ENCODE measurements around the gene AAK1.
"Not testable (repeated sequence)": the region's sequence is repeated elsewhere in the genome, so short reads cannot be mapped to it uniquely, and the experiment has no call there.

AAK1 gene

DNA sequence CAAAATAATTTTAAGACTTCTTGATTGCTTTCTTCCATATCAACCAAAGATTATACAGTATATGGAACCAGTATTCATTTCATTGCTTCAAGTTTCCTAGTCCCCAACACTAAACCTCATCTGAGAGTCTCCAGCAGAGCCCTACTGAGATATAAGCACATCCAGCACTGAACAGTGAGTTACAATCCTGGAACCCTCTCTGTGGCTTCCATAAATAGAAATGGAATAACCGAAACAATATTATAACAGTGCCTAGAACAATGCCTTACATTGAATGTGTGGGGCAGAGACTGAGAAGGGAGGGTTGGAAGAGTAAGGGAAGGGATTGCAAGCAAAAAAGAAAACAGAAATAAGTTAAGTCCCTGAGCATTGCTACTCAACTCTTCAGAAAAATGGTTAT lies 18.9 kb downstream of the AAK1 start:
- no peak for DNase-seq (ENCODE audit: low spot score)

DNA sequence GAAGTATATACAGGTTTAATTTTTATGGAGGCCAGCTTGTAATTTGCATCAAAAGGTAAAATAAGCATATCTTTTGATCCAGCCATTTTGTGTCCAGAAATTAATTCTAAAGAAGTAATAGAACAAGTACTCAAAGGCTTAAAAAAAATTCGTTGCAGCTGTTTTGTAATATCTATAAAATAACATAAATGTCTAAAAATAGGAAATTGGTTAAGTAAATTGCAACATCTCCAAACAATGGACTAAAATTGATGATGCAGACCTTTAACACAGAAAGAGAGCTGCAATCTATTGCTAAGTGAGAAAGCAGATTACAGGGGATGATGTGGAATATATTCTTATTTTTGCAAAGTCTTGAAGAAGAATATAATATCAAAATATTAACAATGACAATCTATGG lies 19.4 kb downstream of the AAK1 start:
- DNase-seq (ENCODE audit: low spot score), result no peak

DNA sequence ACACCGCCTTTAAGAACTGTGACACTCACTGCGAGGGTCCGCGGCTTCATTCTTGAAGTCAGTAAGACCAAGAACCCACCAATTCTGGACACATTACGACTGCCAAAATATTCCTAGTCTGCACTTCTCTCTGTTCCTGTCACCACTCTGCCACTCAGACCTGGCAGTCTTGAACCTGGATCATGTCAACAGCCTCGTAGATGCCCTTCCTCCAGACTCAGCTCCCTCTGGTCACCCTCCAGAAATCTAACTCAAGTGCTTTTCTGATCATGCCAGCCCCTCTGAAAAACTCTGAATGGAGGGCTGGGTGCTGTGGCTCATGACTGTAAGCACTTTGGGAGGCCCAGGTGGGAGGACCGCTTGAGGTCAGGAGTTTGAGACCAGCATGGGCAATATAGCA lies 20.3 kb downstream of the AAK1 start:
- DNase-seq (ENCODE audit: low spot score), result no peak

DNA sequence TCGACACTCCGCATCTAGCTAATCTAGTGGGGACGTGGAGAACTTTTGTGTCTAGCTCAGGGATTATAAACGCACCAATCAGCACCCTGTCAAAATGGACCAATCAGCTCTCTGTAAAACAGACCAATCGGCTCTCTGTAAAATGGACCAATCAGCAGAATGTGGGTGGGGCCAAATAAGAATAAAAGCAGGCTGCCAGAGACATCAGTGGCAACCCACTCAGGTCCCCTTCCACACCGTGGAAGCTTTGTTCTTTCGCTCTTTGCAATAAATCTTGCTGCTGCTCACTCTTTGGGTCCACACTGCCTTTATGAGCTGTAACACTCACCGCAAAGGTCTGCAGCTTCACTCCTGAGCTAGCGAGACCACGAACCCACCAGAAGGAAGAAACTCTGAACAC lies 20.7 kb downstream of the AAK1 start:
- not testable (repeated sequence) for DNase-seq (ENCODE audit: low spot score)

DNA sequence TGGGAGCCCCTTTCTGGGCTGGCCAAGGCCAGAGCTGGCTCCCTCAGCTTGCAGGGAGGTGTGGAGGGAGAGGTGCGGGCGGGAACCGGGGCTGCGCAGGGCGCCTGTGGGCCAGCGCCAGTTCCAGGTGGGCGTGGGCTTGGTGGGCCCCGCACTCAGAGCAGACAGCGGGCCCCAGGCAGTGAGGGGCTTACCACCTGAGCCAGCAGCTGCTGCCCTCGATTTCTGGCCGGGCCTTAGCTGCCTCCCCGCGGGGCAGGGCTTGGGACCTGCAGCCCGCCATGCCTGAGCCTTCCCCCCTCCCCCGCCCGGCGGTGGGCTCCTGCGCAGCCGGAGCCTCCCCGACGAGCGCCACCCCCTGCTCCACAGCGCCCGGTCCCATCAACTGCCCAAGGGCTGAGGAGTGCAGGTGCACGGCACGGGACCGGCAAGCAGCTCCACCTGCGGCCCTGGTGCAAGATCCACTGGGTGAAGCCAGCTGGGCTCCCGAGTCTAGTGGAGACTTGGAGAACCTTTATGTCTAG lies 21.5 kb downstream of the AAK1 start:
- not testable (repeated sequence) for DNase-seq (ENCODE audit: low spot score)

DNA sequence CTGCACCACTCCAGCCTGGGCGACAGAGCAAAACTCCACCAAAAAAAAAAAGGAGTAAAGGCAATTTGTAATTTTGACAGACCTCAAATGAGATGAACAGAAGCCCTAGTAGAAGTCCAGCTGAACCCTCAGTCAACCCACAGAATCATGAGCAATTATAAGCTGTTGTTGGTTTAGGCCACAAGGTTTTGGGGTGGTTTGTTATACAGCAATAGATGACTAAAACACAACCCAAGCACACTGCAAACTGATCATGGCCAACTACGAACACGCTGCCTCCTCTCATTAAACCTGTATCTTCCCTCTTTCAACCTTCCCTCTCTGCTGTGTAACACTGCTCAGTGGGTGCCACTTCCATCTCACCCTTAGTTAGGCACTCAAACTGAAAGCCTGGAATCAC lies 22.1 kb downstream of the AAK1 start:
- no peak for DNase-seq (ENCODE audit: low spot score)

DNA sequence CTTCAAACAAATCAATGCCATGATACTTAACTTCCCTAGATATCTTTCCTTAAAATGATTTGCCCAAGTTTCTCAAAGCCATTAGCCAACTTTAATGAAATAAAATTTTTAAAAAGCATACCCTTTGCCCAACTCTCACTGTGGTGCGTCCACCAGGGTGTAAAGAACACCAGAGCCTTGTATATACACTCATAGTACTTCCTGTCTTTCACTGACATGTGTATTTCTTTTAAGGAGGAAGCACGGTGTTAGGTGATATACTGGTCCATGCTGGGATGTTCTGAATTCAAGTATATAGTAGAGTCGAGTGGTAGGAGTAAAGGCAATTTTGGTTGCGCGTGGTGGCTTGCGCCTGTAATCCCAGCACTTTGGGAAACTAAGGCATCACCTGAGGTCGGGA lies 22.7 kb downstream of the AAK1 start:
- no peak for DNase-seq (ENCODE audit: low spot score)

DNA sequence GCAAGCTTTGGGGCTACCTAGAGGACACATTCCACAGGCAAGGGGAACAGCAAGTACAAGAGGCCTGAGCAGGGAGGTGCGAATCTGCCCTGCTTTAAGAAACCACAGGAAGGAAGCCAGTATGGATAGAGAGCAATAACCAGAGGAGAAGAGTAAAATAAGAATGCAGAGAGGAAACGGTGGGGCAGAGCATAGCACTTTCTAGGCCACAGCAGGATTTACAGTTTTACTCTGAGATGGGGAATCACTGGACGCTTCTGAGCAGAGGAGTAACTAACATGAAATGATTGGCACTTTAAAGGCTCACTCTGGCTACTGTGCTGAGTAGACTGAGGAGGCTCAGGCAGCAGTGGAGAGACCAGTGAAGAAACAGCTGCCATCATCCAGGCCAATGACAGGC lies 23.8 kb downstream of the AAK1 start:
- no peak for DNase-seq (ENCODE audit: low spot score)

DNA sequence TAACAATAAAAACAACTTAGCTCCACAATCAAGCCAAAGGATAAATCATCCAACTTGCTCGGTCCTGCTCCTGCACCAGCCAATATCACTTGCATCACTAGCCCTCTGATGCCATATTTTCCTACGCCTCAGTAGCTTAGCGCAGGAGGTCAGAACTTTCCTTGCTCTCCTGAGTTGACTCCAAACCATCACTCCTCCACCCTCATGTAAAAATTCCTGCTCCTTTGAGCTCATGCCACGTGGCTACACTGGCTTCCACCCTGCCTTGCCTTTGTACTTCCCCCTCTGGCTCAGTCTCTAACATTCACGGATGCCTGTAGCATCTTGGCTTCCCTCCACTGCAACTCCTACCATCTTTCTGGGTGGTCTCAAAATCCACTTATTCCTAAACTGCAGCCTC lies 25.2 kb downstream of the AAK1 start:
- DNase-seq (ENCODE audit: low spot score), result peak; percentile 52

DNA sequence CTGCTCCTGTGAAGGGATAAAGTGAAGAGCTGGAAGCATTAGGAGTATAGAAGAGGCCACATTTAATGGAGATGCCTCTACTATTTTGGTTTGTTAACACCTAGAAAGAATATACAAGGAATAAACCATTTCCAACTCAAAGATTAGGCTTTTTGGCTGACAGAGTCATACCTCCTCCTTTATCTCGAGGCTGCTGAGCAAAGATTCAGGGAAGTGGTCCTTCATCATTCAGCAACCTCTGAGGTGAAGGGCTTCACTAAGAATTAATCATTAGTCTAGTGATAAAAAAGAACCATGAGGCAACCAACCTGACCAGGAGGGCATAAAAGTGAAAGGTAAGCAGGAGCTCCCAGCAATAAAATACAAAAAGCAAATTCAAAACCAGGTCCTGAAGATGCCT lies 25.8 kb downstream of the AAK1 start:
- DNase-seq (ENCODE audit: low spot score), result no peak

DNA sequence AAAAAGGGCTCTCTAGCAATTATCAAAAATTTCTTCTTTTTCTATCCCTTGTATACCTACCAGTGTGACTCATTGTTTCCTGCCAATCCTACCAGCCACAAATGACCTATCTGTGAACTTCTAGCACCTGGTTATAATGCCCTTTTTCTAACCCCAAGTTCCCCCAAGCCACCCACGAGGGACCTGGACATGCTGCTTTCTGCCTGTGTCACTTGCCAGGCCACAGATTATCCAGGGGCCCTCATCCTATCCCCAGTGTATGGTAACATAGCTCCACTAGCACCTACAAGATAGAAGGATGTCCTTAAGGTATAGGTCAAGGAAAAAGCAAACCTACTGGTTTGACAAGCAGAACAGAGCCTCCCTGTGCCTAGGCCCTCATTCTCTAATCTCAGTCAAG lies 26.8 kb downstream of the AAK1 start:
- DNase-seq (ENCODE audit: low spot score), result peak; percentile 57

DNA sequence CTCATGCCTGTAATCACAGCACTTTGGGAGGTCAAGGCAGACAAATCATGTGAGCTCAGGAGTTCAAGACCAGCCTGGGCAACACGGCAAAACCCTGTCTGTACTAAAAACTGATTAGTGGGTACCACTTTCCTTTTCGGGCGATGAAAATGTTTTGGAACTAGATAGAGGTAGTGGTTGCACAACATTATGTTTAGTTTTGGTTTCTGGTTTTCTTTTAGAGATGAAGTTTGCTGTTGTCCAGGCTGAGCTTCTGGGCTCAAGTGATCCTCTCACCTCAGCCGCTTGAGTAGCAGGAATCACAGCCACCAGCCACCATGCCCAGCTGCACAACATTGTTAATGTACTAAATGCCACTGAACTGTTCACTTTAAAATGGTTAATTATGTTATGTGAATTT lies 27.6 kb downstream of the AAK1 start:
- DNase-seq (ENCODE audit: low spot score), result no peak

DNA sequence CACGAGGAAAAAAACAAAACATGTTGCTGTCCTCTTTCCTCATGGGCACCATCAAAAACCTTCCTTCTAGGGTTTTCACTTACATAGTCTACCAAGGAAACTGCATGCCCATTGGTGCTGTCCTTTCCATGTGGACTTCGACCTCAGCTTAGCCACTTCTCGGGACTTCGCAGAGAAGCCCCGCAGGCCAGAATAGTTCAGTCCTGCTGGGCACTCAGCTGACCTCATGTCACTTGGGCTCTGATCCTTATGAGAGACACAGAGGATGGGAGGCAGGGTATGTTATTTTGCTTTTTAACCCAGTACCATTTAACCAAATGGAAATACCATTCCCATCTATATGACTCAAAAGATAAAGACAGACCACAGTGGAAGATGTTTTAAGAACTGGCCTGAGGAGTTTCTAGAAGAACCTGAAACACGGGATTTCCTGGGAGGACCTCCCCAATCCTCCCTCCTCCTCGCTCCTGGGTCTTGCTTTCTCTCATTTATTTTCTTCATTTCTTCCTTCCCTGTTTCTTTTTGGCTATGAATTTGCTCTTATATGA lies 28.4 kb downstream of the AAK1 start:
- DNase-seq (ENCODE audit: low spot score), result no peak

DNA sequence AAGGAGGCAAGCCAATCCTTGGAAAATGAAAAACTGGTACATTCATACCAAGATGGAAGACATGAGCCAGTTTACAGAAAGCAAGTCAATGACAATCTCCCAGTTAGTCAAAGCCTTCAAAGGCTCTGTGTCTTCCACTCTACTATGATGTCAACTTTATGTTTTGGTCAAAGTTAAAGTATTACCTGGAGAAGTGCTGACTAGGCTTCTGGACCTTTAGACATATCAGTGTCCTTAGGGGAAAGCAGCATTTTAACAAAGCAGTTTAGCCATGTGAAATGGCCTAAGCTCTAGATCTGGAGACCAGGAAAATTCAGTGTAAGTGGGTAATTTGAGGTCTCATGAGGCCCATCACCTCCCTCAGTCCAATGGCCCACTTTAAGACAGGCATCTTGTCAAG lies 30.8 kb downstream of the AAK1 start:
- no peak for DNase-seq (ENCODE audit: low spot score)

DNA sequence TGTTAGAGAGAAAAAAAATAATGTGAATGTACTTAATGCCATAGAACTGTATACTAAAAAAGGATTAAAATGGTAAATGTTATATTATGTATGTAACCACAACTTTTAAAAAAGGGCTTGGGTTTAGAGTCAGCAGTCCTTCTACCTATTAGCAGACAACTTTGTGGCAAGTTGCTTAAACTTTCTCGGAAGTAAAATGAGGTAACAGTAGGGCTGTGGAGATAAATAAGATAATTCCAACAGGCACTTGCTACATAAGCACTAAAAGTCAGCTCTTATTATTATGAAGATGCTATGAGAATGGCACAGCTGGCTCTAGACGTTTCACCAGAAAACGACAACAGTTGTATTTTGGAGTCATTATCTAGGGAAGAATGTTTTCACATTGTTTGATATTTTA lies 31.3 kb downstream of the AAK1 start:
- no peak for DNase-seq (ENCODE audit: low spot score)

DNA sequence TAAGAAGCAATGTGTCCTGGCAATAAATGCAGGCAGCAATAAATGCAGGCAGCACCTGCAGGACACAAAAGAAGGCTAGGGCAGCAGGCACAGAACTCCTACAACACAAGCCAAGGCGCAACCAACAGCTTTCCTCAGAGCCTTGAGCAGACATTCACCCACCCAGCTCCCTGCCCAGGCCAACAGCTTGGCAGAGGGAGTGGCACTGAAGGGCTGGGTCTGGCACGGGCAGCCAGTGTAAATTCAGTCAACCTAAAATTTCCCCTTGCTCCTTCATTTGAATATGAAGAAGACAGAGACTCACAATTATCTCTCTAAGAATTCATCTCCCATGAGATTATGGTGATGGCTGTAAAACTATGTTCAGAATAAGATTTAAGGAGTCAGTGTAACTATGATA lies 35.4 kb downstream of the AAK1 start:
- DNase-seq (ENCODE audit: low spot score), result no peak

DNA sequence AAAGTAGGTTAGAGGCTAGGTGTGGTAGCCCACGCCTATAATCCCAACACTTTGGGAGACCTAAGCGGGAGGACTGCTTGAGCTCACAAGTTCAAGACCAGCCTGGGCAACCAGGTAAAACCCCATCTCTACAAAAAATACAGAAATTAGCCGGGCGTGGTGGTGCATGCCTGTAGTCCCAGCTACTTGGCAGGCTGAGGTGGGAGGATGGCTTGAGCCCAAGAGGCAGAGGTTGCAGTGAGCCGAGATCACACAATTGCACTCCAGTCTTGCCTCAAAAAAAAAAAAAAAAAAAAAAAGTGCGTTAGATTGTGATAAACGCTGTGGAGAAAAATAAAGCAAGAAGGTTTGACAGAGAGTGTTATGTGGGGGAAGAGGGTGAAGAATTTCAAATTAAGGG lies 36.8 kb downstream of the AAK1 start:
- DNase-seq (ENCODE audit: low spot score), result not testable (repeated sequence)

DNA sequence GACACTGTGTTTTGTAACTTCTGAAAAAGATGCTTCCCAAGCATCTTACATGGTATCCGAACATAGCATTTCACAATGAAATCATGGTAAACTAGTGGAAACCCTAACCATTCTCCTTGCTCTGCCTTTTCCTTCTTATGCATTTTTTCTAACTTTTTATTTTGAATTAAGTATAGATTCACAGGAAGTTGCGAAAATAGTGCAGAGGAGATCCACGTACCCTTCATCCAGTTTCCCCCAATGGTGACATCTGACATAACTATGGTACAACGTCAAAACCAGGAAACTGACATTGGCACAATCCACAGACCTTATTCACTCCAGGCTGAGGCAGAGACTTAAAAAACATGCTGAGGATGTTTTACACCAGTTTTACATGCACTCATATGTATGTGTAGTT lies 38.3 kb downstream of the AAK1 start:
- no peak for DNase-seq (ENCODE audit: low spot score)

DNA sequence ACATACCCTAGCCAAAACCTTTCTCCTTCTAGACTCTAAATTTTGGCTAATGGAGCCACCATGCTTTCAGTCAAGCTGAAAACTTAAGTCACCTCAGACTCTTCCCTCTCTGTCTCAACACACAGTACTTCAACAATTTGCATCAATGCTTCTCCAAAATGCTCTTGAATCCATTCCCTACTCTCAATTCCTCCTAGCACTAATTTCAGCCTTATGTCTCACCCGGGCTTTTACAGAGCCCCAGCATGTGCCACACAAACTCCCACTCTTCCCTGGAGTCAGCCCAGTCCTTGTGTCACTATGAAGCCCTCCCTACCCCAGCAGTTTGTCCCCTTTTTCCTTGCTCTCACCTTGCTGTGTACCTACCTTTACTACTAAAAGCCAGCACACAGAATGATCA lies 38.7 kb downstream of the AAK1 start:
- no peak for DNase-seq (ENCODE audit: low spot score)

DNA sequence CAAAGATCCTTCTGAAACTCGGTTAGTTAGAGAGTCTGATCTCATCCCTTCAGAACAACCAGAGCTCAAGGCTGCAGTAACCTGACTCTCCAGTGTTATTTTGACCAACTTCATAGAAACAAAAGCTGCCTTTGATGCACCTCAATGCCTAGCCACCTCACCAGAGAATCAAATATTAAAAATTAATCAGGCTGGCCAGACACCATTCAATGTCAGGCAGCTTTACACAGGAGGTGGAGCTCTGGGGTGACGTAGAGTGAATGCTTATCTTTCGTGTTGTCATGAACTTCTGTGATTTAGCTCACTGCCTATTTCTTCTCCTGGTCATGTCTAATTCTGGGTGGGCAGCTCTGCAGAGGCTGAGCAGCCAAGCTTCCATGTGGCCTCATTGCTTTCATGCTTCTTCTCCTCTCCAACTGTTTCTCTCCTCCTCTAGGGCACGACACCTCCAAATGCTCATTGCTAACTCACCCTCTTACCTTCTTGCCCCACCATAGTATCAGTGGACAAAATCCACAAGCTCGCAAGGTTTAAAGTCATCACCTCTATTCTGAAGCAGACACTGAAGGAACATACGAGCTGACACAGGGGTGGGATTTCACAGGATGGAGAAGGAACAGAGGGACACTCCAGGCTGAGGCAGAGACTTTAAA lies 39.4 kb downstream of the AAK1 start:
- peak; percentile 56 for DNase-seq (ENCODE audit: low spot score)

DNA sequence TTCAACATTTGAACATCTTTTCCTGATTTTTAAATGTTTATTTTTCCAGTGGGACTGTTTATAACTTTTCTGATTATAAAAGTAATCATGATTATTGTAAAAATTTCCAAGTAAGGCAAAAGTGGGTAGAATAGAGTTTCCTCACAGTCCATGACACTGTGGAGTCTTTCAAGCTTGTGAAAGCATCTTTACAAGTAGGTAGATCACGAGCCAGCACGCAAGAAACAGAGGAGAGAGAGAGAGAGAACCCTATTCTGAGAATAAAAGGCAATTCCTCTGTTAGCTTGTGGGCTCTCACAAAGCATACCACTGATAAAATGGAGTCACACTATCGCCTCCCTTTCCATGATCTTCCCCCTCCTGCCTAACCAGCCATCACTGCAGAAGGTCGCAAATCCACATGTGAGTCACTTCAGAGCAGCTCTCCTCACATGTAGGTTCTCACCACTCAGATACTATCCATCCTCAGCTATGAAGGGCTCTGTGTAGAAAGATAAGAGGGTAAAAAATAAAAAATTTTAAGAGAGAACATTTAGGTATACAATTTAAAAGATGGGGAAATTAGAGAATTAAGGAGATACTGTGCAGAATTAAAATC lies 40.3 kb downstream of the AAK1 start:
- no peak for DNase-seq (ENCODE audit: low spot score)

DNA sequence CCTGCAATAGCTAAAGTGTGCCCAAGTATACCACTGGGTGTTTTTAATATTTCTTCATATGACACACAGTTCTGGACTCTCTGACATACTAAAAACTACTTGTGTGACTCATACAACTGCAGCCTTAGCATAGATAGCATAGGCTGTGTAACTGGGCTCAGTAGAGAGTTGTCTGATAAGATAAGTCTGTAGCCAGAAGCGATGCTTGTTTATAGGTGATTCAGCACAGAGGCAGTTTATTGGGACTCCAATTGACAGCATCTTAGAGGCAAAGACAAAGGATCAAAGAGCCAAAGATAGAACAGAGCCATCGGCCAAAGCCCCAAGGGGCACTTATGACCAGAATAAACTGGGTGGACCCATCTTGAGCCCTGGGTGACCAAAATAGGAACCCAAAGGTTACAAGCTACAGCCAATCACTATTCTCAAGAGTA lies 42.3 kb downstream of the AAK1 start:
- DNase-seq (ENCODE audit: low spot score), result peak; percentile 72

DNA sequence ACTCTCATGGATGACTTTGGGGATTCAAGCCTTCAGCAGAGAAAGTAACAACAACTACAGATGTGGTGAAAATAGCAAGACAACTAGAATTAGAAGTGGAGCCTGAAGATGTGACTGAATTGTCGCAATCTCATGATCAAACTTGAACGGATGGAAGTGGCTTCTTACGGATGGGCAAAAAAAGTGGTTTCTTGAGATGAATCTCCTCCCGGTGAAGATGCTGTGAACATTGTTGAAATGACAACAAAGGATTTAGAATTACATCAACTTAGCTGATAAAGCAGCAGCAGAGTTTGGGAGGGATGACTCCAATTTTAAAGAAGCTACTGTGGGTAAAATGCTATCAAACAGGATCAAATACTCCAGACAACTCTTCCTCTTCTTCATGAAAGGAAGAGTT lies 43.1 kb downstream of the AAK1 start:
- no peak for DNase-seq (ENCODE audit: low spot score)
